ENCODE measurements around the gene TMEM225B. TPM values are rescaled to one million over a fixed set of nuclear protein-coding genes. Genes with fewer than 3 reads are reported as not detected.
"Not testable (repeated sequence)": the region's sequence is repeated elsewhere in the genome, so short reads cannot be mapped to it uniquely, and the experiment has no call there.

TMEM225B gene
- total and polyA plus RNA-seq, 4 donors: 0.31 to 1.4 (median 0.75) TPM

GRCh38 chr7:99628471-99629465 lies 30.7 kb downstream of the TMEM225B start:
- Histone ChIP-seq H3K36me3 (ENCODE audit: control insufficient read depth in 4 of 4, insufficient read depth in 4 of 4, low read length in 4 of 4) (peaks cover 34 to 56% (median 42%) of the 10 kb centered on the region in 4 donors), H3K4me1 (ENCODE audit: control insufficient read depth in 5 of 5, insufficient read depth in 5 of 5, low read length in 5 of 5) (peaks cover 0 to 3% (median 0%) of the 10 kb centered on the region in 5 donors), H3K27me3 (ENCODE audit: control insufficient read depth in 3 of 3, insufficient read depth in 3 of 3, low read length in 2 of 3) (no peaks in the 10 kb centered on the region), H3K27ac (ENCODE audit: low read depth in 1 of 2, low read length in 1 of 2) (no peak overlapping the region), H3K4me3 (no peak overlapping the region), H3K9me3 (ENCODE audit: control insufficient read depth in 4 of 4, insufficient read depth in 3 of 4, low read length in 3 of 4) (no peaks in the 10 kb centered on the region), H3K9ac (ENCODE audit: insufficient read depth in 1 of 2, low read length in 2 of 2) (no peak overlapping the region)
- TF ChIP-seq, protein P1, sequence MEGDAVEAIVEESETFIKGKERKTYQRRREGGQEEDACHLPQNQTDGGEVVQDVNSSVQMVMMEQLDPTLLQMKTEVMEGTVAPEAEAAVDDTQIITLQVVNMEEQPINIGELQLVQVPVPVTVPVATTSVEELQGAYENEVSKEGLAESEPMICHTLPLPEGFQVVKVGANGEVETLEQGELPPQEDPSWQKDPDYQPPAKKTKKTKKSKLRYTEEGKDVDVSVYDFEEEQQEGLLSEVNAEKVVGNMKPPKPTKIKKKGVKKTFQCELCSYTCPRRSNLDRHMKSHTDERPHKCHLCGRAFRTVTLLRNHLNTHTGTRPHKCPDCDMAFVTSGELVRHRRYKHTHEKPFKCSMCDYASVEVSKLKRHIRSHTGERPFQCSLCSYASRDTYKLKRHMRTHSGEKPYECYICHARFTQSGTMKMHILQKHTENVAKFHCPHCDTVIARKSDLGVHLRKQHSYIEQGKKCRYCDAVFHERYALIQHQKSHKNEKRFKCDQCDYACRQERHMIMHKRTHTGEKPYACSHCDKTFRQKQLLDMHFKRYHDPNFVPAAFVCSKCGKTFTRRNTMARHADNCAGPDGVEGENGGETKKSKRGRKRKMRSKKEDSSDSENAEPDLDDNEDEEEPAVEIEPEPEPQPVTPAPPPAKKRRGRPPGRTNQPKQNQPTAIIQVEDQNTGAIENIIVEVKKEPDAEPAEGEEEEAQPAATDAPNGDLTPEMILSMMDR (IDR thresholded peaks at IDR 0.05; ENCODE audit: control extremely low read depth, extremely low read depth): no peak
- no peak for DNase-seq
- 86% methylated on average over 14 of the region's 14 CpGs for WGBS, 2 donors
- no peak for ATAC-seq (ENCODE audit: insufficient read depth, low FRiP score)

- TF ChIP-seq, protein P1 (IDR thresholded peaks at IDR 0.05; ENCODE audit: control extremely low read depth, extremely low read depth): no peak
- no peak overlapping the region for H3K27ac ChIP-seq (ENCODE audit: low read depth in 1 of 2, low read length in 1 of 2)
- WGBS, 2 donors: 96 to 98% methylated on average over 20 of the region's 20 CpGs
- no peak for DNase-seq
- H3K27me3 ChIP-seq (ENCODE audit: control insufficient read depth in 3 of 3, insufficient read depth in 3 of 3, low read length in 2 of 3): no peaks in the 10 kb centered on the region
- H3K36me3 ChIP-seq (ENCODE audit: control insufficient read depth in 4 of 4, insufficient read depth in 4 of 4, low read length in 4 of 4): peaks cover 29 to 49% (median 40%) of the 10 kb centered on the region in 4 donors
- no peak overlapping the region for H3K9ac ChIP-seq (ENCODE audit: insufficient read depth in 1 of 2, low read length in 2 of 2)
- H3K4me3 ChIP-seq: no peak overlapping the region
- peaks cover 0 to 3% (median 0%) of the 10 kb centered on the region in 5 donors for H3K4me1 ChIP-seq (ENCODE audit: control insufficient read depth in 5 of 5, insufficient read depth in 5 of 5, low read length in 5 of 5)
- no peak for ATAC-seq (ENCODE audit: insufficient read depth, low FRiP score)
- H3K9me3 ChIP-seq (ENCODE audit: control insufficient read depth in 4 of 4, insufficient read depth in 3 of 4, low read length in 3 of 4): no peaks in the 10 kb centered on the region
These were observed 31.6 kb downstream of the TMEM225B start for GRCh38 chr7:99629643-99630042.

DNA sequence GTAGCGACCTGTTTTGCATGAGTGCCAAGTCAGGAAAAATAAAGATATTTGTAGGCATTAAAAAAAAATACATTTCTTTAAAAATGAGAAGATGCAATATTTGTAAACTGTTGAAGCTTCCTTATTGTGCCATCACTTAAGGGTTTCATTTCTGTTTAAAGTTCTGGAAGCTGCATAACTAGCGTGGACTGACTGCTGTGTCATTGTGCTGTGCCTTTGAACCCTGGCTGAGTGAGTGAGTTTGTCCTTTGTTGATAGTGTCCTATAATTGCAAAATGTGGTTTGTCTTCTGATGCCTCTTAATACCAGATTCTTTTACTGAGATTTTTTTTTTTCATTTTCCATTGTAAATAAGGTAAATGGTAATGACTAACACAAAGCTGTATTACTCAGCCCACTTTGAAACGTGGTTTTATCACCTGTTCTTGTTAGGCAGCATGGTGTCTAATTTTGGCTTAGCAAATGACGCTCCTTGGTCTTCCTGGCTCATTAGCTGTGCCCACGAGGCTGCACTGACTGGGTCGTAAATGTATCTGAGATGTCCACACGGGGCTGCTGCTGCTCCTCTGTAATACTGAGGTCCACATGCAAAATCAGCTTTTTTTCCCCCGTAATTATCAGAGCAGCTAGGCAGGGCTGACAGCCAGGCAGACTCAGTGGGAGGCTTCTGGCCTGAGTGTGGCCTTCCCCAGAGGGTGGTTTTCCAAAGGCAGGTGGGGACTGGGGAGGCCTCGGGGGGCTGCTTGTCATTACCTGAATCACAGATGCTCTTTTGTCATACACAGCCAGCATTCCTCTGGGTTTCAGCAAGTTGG lies 33.4 kb downstream of the TMEM225B start:
- TF ChIP-seq, protein P1 (IDR thresholded peaks at IDR 0.05; ENCODE audit: control extremely low read depth, extremely low read depth): no peak
- DNase-seq: peak; percentile 25 to 74 (median 65)
- Histone ChIP-seq H3K9ac (ENCODE audit: insufficient read depth in 1 of 2, low read length in 2 of 2) (peak overlapping the region in 1 of 2 donors; percentile 17), H3K36me3 (ENCODE audit: control insufficient read depth in 4 of 4, insufficient read depth in 4 of 4, low read length in 4 of 4) (peaks cover 15 to 33% (median 30%) of the 10 kb centered on the region in 4 donors), H3K4me3 (no peak overlapping the region), H3K27me3 (ENCODE audit: control insufficient read depth in 3 of 3, insufficient read depth in 3 of 3, low read length in 2 of 3) (no peaks in the 10 kb centered on the region), H3K27ac (ENCODE audit: low read depth in 1 of 2, low read length in 1 of 2) (peak overlapping the region in 1 of 2 donors; percentile 53), H3K9me3 (ENCODE audit: control insufficient read depth in 4 of 4, insufficient read depth in 3 of 4, low read length in 3 of 4) (no peaks in the 10 kb centered on the region), H3K4me1 (ENCODE audit: control insufficient read depth in 5 of 5, insufficient read depth in 5 of 5, low read length in 5 of 5) (no peaks in the 10 kb centered on the region)
- ATAC-seq (ENCODE audit: insufficient read depth, low FRiP score): peak; percentile 51
- 50 to 61% methylated on average over 9 of the region's 9 CpGs for WGBS, 2 donors

DNA sequence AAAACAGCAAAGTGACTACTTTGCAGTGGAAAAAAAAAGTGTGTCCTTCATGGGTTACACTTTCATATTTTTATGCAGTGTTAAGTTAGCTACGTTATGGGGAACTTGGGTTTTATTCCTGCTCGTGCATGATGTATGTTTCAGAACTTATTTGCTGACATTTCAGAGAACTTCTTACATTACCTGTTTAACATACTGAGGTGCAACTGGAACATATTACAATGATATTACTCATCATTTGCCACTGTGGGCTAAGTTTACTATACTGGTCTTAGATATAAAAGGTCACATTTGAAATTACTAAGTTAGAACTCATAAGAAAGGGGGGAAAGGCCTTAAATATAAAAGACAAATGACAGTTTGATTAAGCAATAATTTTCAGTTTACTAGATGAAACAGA lies 39.3 kb downstream of the TMEM225B start:
- not testable (repeated sequence) for H3K9me3 ChIP-seq (ENCODE audit: control insufficient read depth in 4 of 4, insufficient read depth in 3 of 4, low read length in 3 of 4); H3K27ac ChIP-seq (ENCODE audit: low read depth in 1 of 2, low read length in 1 of 2); H3K9ac ChIP-seq (ENCODE audit: insufficient read depth in 1 of 2, low read length in 2 of 2); H3K4me1 ChIP-seq (ENCODE audit: control insufficient read depth in 5 of 5, insufficient read depth in 5 of 5, low read length in 5 of 5); ATAC-seq (ENCODE audit: insufficient read depth, low FRiP score); H3K27me3 ChIP-seq (ENCODE audit: control insufficient read depth in 3 of 3, insufficient read depth in 3 of 3, low read length in 2 of 3); DNase-seq; H3K4me3 ChIP-seq
- WGBS, 2 donors: 41 to 67% methylated on average over 2 of the region's 2 CpGs
- H3K36me3 ChIP-seq (ENCODE audit: control insufficient read depth in 4 of 4, insufficient read depth in 4 of 4, low read length in 4 of 4): peaks cover 0 to 11% (median 5%) of the 10 kb centered on the region in 4 donors

All from lung (tissue), 12 donors.